CD4-positive, alpha-beta T cell (primary cell): ENCODE results near the gene MTRFR. TPM values are rescaled to one million over a fixed set of nuclear protein-coding genes. Genes with fewer than 3 reads are reported as not detected.

Source experiments
- ATAC-seq: fragments of 200-7000 bp; cut with Tn5 transposase; one replicate; pipeline ENCODE4 v1.10.0; 2022; ENCODE audit warnings: mild to moderate bottlenecking; ENCODE audit not compliant: poor library complexity
- CTCF ChIA-PET: fragments of 350-600 bp; sonication (Branson Sonifier 250); formaldehyde crosslinking; loops from one replicate; lab custom pipeline; 2021; ENCODE audit warnings: antibody characterized with exemption, inconsistent platforms; lab: Charles Lee
- POLR2A ChIA-PET: fragments of 350-600 bp; sonication (Branson Sonifier 250); formaldehyde crosslinking; loops from one replicate; lab custom pipeline; 2021; ENCODE audit warnings: antibody characterized with exemption, inconsistent platforms; lab: Charles Lee
- DNase-seq, 14 experiments: peaks; one replicate each; pipeline ENCODE4 v3.0.0-alpha.2; 2013 to 2020; ENCODE audit warnings: mixed read lengths in 2 of 14
- H3K27ac ChIP-seq, 2 donors: one replicate each; pipeline versions ENCODE4 v1.5.1 to v1.7.0; 2013; ENCODE audit warnings: low read length in 2 of 2, low read depth in 1 of 2, mild to moderate bottlenecking in 1 of 2
- H3K27me3 ChIP-seq, 2 experiments: 1 replicate in 1 of 2; 2 replicates in 1 of 2; pipeline versions ENCODE4 v1.6.1 to v1.7.0; 2013; ENCODE audit warnings: low read length in 2 of 2, control low read depth in 1 of 2, mild to moderate bottlenecking in 1 of 2, moderate library complexity in 1 of 2; ENCODE audit not compliant: insufficient read depth in 2 of 2, control insufficient read depth in 1 of 2
- H3K36me3 ChIP-seq: one replicate; pipeline ENCODE4 v1.6.1; 2013; ENCODE audit warnings: low read length, control low read depth; ENCODE audit not compliant: insufficient read depth
- H3K4me1 ChIP-seq: one replicate; pipeline ENCODE4 v1.6.1; 2013; ENCODE audit warnings: low read length, control low read depth; ENCODE audit not compliant: insufficient read depth
- H3K4me3 ChIP-seq: one replicate; pipeline ENCODE4 v1.5.1; 2013; ENCODE audit warnings: mild to moderate bottlenecking, low read length, moderate library complexity
- H3K9me3 ChIP-seq, 2 experiments: 1 replicate in 1 of 2; 2 replicates in 1 of 2; pipeline versions ENCODE4 v1.6.1 to v1.7.0; 2013; ENCODE audit warnings: low read length in 2 of 2, mild to moderate bottlenecking in 2 of 2, control low read depth in 1 of 2, moderate library complexity in 1 of 2; ENCODE audit not compliant: control insufficient read depth in 1 of 2, insufficient read depth in 1 of 2
- H3K27ac Mint-ChIP-seq: one replicate; pipeline ENCODE4 v1.8.0; 2020; ENCODE audit warnings: mixed read lengths
- H3K27me3 Mint-ChIP-seq: one replicate; pipeline ENCODE4 v1.8.0; 2021; ENCODE audit warnings: mixed read lengths
- H3K36me3 Mint-ChIP-seq: one replicate; pipeline ENCODE4 v1.8.0; 2021; ENCODE audit warnings: low read depth, mixed read lengths
- H3K4me1 Mint-ChIP-seq: one replicate; pipeline ENCODE4 v1.8.0; 2021; ENCODE audit warnings: low read depth, mixed read lengths
- H3K4me3 Mint-ChIP-seq: one replicate; pipeline ENCODE4 v1.8.0; 2020; ENCODE audit warnings: mild to moderate bottlenecking, mixed read lengths
- H3K9me3 Mint-ChIP-seq: one replicate; pipeline ENCODE4 v1.8.0; 2020; ENCODE audit warnings: mixed read lengths
- intact Hi-C, 2 experiments: fragments of 100-400 bp; cut with DNase I in 1 of 2; cut with micrococcal nuclease in 1 of 2; formaldehyde crosslinking; loops; one replicate each; pipeline versions ENCODE4 v1.15.1 to v1.9.0; 2023 to 2025; cut with DNase I, micrococcal nuclease
- total RNA-seq, 174 experiments: library from RNA in 2 of 174; stranded (reverse) in 2 of 174; gene quantifications; one replicate each; pipeline ENCODE4 v1.2.3 and lab custom pipeline; 2021 to 2026
- TF ChIP-seq, protein P1 (sequence below): fragments of 200-600 bp; IDR thresholded peaks from one replicate; pipeline ENCODE4 v1.8.0; 2022; ENCODE audit warnings: antibody characterized with exemption, mild to moderate bottlenecking

MTRFR gene
- total RNA-seq, 2 experiments from 2014 or later: 43.2 to 44.5 TPM

DNA sequence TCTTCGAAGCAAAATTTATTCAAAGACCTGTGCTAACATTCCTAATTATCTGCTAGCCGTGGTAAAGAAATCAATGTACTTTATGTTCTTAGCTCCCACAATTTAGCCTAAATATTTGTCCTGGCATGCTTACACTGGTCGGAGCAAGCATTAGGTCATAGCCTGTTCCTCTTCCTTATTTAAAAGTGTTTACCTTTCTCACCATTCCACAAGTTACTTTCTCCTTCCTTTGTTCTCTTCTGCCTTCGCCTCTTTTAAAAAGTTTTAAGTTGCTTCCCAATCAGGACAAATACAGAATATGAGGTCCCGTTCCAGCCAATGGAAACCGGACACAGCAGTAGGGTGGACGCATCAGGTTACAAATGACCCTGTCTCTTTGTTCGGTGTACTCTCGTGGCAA, 26.8 kb downstream of the MTRFR start:
- Histone ChIP-seq H3K4me3 (no peak overlapping the region), H3K27ac (no peak overlapping the region), H3K9me3 (no peaks in the 10 kb centered on the region), H3K4me1 (no peaks in the 10 kb centered on the region), H3K27me3 (no peaks in the 10 kb centered on the region), H3K36me3 (peaks cover 25% of the 10 kb centered on the region)
- Mint-ChIP-seq H3K4me3 (no peak overlapping the region), H3K27ac (peak overlapping the region; percentile 20), H3K4me1 (no peaks in the 10 kb centered on the region), H3K9me3 (no peaks in the 10 kb centered on the region), H3K36me3 (peaks cover 20% of the 10 kb centered on the region), H3K27me3 (no peaks in the 10 kb centered on the region)
- intact Hi-C loops: no loop called here
- ATAC-seq (no peak), DNase-seq (no peak)
- ChIA-PET CTCF (no interaction called here), POLR2A (no interaction called here)
- TF ChIP-seq, protein P1, sequence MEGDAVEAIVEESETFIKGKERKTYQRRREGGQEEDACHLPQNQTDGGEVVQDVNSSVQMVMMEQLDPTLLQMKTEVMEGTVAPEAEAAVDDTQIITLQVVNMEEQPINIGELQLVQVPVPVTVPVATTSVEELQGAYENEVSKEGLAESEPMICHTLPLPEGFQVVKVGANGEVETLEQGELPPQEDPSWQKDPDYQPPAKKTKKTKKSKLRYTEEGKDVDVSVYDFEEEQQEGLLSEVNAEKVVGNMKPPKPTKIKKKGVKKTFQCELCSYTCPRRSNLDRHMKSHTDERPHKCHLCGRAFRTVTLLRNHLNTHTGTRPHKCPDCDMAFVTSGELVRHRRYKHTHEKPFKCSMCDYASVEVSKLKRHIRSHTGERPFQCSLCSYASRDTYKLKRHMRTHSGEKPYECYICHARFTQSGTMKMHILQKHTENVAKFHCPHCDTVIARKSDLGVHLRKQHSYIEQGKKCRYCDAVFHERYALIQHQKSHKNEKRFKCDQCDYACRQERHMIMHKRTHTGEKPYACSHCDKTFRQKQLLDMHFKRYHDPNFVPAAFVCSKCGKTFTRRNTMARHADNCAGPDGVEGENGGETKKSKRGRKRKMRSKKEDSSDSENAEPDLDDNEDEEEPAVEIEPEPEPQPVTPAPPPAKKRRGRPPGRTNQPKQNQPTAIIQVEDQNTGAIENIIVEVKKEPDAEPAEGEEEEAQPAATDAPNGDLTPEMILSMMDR: no peak

DNA sequence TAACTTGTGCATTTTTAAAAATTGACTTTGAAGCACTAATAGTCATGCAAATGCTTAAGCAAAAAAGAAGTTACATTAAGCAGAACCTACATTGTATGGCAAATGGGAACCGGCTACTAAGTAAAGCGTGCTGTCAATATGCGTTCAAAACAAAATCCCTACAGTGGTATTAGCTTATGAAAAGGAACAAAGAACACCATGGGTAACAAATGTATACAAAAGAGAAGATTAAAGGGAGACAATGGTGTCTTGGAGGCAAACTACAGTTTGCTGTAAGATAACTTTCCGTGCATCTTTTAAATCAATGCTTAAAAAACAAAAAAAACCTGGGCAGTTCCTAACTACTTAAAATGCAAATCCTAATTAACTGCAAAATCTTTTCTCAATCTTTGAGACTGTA, 28.0 kb downstream of the MTRFR start:
- DNase-seq: no peak
- ChIA-PET CTCF (no interaction called here), POLR2A (no interaction called here)
- Mint-ChIP-seq H3K4me1 (no peaks in the 10 kb centered on the region), H3K9me3 (no peaks in the 10 kb centered on the region), H3K27me3 (no peaks in the 10 kb centered on the region), H3K4me3 (no peak overlapping the region), H3K36me3 (peaks cover 13% of the 10 kb centered on the region), H3K27ac (no peak overlapping the region)
- intact Hi-C loops: no loop called here
- H3K27ac ChIP-seq: no peak overlapping the region
- H3K4me3 ChIP-seq: no peak overlapping the region
- TF ChIP-seq, protein P1: no peak
- H3K36me3 ChIP-seq: peaks cover 18% of the 10 kb centered on the region
- no peak for ATAC-seq
- no peaks in the 10 kb centered on the region for H3K27me3 ChIP-seq
- no peaks in the 10 kb centered on the region for H3K4me1 ChIP-seq
- no peaks in the 10 kb centered on the region for H3K9me3 ChIP-seq

DNA sequence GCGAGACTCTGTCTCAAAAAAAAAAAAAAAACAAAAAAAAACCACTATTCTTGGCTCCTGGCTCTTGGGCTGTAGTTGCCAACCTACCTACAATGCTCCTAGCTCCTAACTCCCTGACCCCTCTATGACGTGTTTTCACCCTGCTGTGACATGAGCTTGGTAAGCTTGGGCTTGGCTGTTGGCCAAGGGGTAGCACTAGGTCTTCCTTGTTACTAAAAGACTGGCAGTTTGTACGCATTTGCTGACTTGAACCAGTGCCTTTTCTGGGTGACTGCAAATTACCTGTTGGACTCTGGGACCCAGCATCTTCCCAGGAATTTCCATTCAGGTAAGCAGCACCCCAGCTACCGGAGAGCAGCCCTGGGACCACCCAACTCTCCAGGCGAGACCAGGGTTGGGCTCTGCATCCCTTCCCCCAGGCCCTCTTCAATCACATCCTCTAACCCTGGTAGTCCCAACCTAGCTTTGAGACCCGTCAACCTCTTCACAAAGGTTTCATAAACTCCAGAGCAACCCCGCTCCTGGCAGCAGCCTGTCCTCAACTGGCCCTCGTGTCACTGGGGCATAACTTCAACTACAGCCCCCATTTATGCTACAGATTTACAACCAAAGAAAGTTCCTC, 30.1 kb downstream of the MTRFR start:
- intact Hi-C loops: no loop called here
- TF ChIP-seq, protein P1: no peak
- Histone ChIP-seq H3K9me3 (no peaks in the 10 kb centered on the region), H3K27ac (no peak overlapping the region), H3K27me3 (no peaks in the 10 kb centered on the region), H3K36me3 (peaks cover 3% of the 10 kb centered on the region), H3K4me3 (no peak overlapping the region), H3K4me1 (peaks cover 3% of the 10 kb centered on the region)
- no peak overlapping the region for H3K4me3 Mint-ChIP-seq
- H3K27me3 Mint-ChIP-seq: no peaks in the 10 kb centered on the region
- ChIA-PET POLR2A (no interaction called here), CTCF (interaction anchor here (0.7 kb wide), 1 partner anchor 203 kb away, joined by 4 read pairs; no protein-coding TSS in a partner anchor)
- DNase-seq: no peak
- no peaks in the 10 kb centered on the region for H3K36me3 Mint-ChIP-seq
- ATAC-seq: no peak
- no peak overlapping the region for H3K27ac Mint-ChIP-seq
- peaks cover 7% of the 10 kb centered on the region for H3K4me1 Mint-ChIP-seq
- no peaks in the 10 kb centered on the region for H3K9me3 Mint-ChIP-seq
